DMS53 treated with DMSO at 0.1 percent for 48 hours (cell line): ENCODE results near the gene MACROD1.

Experiments used
- DNase-seq: peaks from one replicate; lab custom pipeline; 2025; ENCODE audit not compliant: unreplicated experiment; lab: John Stamatoyannopoulos, UW

Gene MACROD1

GRCh38 chr11:64152841-64153691 lies 12.8 kb downstream of the MACROD1 start:
- DNase-seq: peak; percentile 47

GRCh38 chr11:64151337-64151736 lies 14.6 kb downstream of the MACROD1 start:
- DNase-seq: no peak

- DNase-seq: no peak
Measured at GRCh38 chr11:64150481-64151239, 15.3 kb downstream of the MACROD1 start.

- DNase-seq: no peak
Measured at GRCh38 chr11:64150051-64150450, 15.9 kb downstream of the MACROD1 start.

- no peak for DNase-seq
Measured at GRCh38 chr11:64148917-64149617, 16.8 kb downstream of the MACROD1 start.

- DNase-seq: peak; percentile 6
Measured at GRCh38 chr11:64148226-64148916, 17.5 kb downstream of the MACROD1 start.

GRCh38 chr11:64146036-64146955 lies 19.6 kb downstream of the MACROD1 start:
- peak; percentile 22 for DNase-seq

GRCh38 chr11:64144587-64145472 lies 21.1 kb downstream of the MACROD1 start:
- no peak for DNase-seq

GRCh38 chr11:64141081-64141783 lies 24.7 kb downstream of the MACROD1 start:
- no peak for DNase-seq

GRCh38 chr11:64140082-64140481 lies 25.8 kb downstream of the MACROD1 start:
- DNase-seq: no peak

GRCh38 chr11:64139049-64139448 lies 26.9 kb downstream of the MACROD1 start:
- no peak for DNase-seq

GRCh38 chr11:64138398-64138797 lies 27.5 kb downstream of the MACROD1 start:
- DNase-seq: no peak

GRCh38 chr11:64136765-64137441 lies 29.0 kb downstream of the MACROD1 start:
- DNase-seq: no peak

GRCh38 chr11:64135711-64136110 lies 30.2 kb downstream of the MACROD1 start:
- DNase-seq: no peak

GRCh38 chr11:64134963-64135362 lies 30.9 kb downstream of the MACROD1 start:
- DNase-seq: no peak

- DNase-seq: no peak
Measured at GRCh38 chr11:64132982-64133705, 32.8 kb downstream of the MACROD1 start.

GRCh38 chr11:64132191-64132771 lies 33.6 kb downstream of the MACROD1 start:
- no peak for DNase-seq
